Transverse colon (tissue), 3 donors: ENCODE results near the gene ARFGEF2.

ENCODE experiments used
- EP300 ChIP-seq: sonication (generic); formaldehyde crosslinking; IDR thresholded peaks from one replicate; pipeline ENCODE4 v1.6.1; 2017; ENCODE audit warnings: antibody characterized with exemption, low read depth
- TF ChIP-seq, protein P1 (sequence below), 5 experiments: fragments of 200-600 bp in 3 of 5; fragments of 450-650 bp in 2 of 5; sonication (generic) in 3 of 5; IDR thresholded peaks; 1 replicate in 2 of 5; 2 replicates in 3 of 5; pipeline ENCODE4 v1.5.1; 2016 to 2017; ENCODE audit warnings: antibody characterized with exemption in 5 of 5, inconsistent platforms in 3 of 5, mild to moderate bottlenecking in 2 of 5, moderate library complexity in 1 of 5

DNA sequence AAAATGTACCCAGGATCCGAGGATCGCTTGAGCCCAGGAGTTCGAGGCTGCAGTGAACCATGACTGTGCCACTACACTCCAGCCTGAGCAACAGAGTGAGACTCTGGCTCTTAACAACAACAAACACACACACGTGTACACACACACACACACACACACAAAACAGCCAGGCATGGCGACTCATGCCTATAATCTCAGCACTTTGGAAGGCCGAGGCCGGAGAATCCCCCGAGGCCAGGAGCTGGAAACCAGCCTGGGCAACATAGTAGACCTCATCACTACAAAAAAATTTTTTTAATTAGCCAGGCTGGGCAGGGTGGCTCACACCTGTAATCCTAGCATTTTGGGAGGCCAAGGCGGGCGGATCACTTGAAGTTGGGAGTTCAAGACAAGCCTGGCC is 23.3 kb upstream of the ARFGEF2 start:
- TF ChIP-seq, protein P1, sequence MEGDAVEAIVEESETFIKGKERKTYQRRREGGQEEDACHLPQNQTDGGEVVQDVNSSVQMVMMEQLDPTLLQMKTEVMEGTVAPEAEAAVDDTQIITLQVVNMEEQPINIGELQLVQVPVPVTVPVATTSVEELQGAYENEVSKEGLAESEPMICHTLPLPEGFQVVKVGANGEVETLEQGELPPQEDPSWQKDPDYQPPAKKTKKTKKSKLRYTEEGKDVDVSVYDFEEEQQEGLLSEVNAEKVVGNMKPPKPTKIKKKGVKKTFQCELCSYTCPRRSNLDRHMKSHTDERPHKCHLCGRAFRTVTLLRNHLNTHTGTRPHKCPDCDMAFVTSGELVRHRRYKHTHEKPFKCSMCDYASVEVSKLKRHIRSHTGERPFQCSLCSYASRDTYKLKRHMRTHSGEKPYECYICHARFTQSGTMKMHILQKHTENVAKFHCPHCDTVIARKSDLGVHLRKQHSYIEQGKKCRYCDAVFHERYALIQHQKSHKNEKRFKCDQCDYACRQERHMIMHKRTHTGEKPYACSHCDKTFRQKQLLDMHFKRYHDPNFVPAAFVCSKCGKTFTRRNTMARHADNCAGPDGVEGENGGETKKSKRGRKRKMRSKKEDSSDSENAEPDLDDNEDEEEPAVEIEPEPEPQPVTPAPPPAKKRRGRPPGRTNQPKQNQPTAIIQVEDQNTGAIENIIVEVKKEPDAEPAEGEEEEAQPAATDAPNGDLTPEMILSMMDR (IDR thresholded peaks at IDR 0.05) = no peak
- no peak for TF ChIP-seq EP300
